Vagina (tissue), 2 donors: ENCODE data around the gene MRPS7.

Experiments
- POLR2A ChIP-seq, 2 donors: fragments of 450-650 bp; IDR thresholded peaks; one replicate each; pipeline ENCODE4 v1.6.1; 2017; ENCODE audit warnings: antibody characterized with exemption in 2 of 2, mild to moderate bottlenecking in 2 of 2, moderate library complexity in 2 of 2
- TF ChIP-seq, protein P1 (sequence below), 3 experiments: fragments of 450-650 bp in 2 of 3; fragments of 200-600 bp in 1 of 3; sonication (generic) in 1 of 3; IDR thresholded peaks; one replicate each; pipeline ENCODE4 v1.5.1; 2017 to 2019; ENCODE audit warnings: antibody characterized with exemption in 3 of 3, mild to moderate bottlenecking in 2 of 3, moderate library complexity in 2 of 3

DNA sequence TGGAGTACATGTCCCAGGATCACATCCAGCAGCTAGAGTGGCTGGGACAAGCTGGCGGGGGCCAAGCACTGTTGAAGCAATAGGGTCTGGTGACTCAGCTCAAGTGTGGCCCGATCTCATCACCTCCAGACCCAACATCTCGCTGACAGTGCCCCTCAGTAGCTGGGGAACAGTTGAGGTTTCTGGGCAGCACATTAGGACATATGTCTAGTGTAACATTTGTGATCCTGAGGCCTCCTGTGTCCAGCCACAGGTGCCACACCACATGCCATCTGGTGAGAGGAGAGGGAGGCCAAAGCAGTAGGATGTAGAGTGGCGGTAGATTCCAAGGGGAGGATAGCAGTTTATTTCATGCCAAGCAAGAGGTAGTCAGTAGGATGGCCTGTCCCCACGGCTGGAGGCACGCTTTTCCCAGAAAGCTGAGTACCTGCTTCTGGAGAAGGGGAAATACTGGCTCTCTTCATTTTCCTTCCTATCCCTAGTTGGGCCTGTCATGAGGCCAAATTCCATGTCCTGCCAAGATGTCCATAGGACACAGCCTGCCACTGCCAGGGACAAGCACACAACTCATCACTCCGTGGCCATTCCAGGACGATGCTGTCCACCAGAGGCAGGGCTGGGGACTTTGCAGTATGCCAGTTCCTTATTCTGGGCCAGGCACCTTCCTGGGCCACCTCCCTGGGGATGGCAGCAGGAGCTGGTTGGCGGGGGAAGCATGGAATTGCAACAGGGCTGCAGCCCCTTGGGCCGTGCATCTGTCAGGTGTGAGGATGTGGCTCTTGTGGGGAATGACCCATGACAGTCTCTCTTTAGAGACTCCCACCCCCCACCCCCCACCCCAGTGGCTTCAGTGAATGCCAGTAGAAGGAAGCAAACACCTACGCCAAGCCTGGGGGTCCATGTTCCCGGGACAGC, 24.3 kb upstream of the MRPS7 start:
- TF ChIP-seq, protein P1, sequence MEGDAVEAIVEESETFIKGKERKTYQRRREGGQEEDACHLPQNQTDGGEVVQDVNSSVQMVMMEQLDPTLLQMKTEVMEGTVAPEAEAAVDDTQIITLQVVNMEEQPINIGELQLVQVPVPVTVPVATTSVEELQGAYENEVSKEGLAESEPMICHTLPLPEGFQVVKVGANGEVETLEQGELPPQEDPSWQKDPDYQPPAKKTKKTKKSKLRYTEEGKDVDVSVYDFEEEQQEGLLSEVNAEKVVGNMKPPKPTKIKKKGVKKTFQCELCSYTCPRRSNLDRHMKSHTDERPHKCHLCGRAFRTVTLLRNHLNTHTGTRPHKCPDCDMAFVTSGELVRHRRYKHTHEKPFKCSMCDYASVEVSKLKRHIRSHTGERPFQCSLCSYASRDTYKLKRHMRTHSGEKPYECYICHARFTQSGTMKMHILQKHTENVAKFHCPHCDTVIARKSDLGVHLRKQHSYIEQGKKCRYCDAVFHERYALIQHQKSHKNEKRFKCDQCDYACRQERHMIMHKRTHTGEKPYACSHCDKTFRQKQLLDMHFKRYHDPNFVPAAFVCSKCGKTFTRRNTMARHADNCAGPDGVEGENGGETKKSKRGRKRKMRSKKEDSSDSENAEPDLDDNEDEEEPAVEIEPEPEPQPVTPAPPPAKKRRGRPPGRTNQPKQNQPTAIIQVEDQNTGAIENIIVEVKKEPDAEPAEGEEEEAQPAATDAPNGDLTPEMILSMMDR (IDR thresholded peaks at IDR 0.05), result no peak
- no peak for TF ChIP-seq POLR2A (IDR thresholded peaks at IDR 0.05)
